HCT116 (cell line): ENCODE measurements around the gene VASH2. TPM values are rescaled to one million over a fixed set of nuclear protein-coding genes. Genes with fewer than 3 reads are reported as not detected.

Experiments used
- ATAC-seq: fragments of 200-7000 bp; cut with Tn5 transposase; 2 replicates; pipeline ENCODE4 v1.9.1; 2020; ENCODE audit warnings: mild to moderate bottlenecking, moderate library complexity
- BruUV-seq: library from RNA; stranded (reverse); fragments of 400-500 nt; replicated peaks from 2 replicates; lab custom pipeline; 2021; lab: Mats Ljungman, UMichigan
- CTCF ChIA-PET: fragments of 300-600 bp; sonication (Branson Sonifier 250); formaldehyde crosslinking; loops from one replicate; lab custom pipeline; 2021; ENCODE audit warnings: antibody characterized with exemption; lab: Charles Lee
- POLR2A ChIA-PET: fragments of 300-600, 350-600 bp; sonication (Branson Sonifier 250); formaldehyde crosslinking; loops from one replicate; lab custom pipeline; 2021; ENCODE audit warnings: antibody characterized with exemption; lab: Charles Lee
- RAD21 ChIA-PET, 2 experiments: fragments of 300-600 bp; sonication (Branson Sonifier 250); formaldehyde crosslinking; loops; one replicate each; lab custom pipeline; 2023; ENCODE audit warnings: low total read pairs in 2 of 2; ENCODE audit not compliant: uncharacterized antibody in 2 of 2, unreplicated experiment in 2 of 2, low non-redundant PET in 1 of 2; lab: Charles Lee
- DNase-seq: peaks from one replicate; pipeline ENCODE4 v3.0.0-alpha.2; 2010; ENCODE audit warnings: low read depth, low spot score
- H2AFZ ChIP-seq: fragments of 200-600 bp; shearing (Covaris generic), sonication (generic); 2 replicates; pipeline ENCODE4 v1.6.1; 2017; ENCODE audit warnings: low read depth, mixed run types, mixed read lengths, antibody characterized with exemption, low read length; ENCODE audit not compliant: poor library complexity, severe bottlenecking
- H3K27ac ChIP-seq: 2 replicates; pipeline ENCODE4 v1.5.1; 2012; ENCODE audit warnings: low read depth, low read length
- H3K27me3 ChIP-seq: fragments of 200-600 bp; sonication (generic); 2 replicates; pipeline ENCODE4 v1.6.1; 2016; ENCODE audit warnings: mixed run types, low read length, mixed read lengths; ENCODE audit not compliant: insufficient read depth
- H3K36me3 ChIP-seq, 2 experiments: fragments of 200-500 bp in 1 of 2; fragments of 200-600 bp in 1 of 2; sonication (Bioruptor generic) in 1 of 2; sonication (generic) in 1 of 2; 2 replicates each; pipeline versions ENCODE4 v1.5.1 to v1.6.1; 2014 to 2016; ENCODE audit warnings: low read length in 2 of 2, inconsistent platforms in 1 of 2, mixed read lengths in 1 of 2, mixed run types in 1 of 2; ENCODE audit not compliant: insufficient read depth in 2 of 2, control insufficient read depth in 1 of 2
- H3K4me1 ChIP-seq, 2 experiments: fragments of 200-600 bp in 1 of 2; sonication (generic) in 1 of 2; 2 replicates each; pipeline versions ENCODE4 v1.5.1 to v1.6.1; 2012 to 2017; ENCODE audit warnings: low read length in 2 of 2, inconsistent platforms in 1 of 2, mild to moderate bottlenecking in 1 of 2, mixed read lengths in 1 of 2, mixed run types in 1 of 2, moderate library complexity in 1 of 2; ENCODE audit not compliant: insufficient read depth in 2 of 2, control insufficient read depth in 1 of 2
- H3K4me2 ChIP-seq: fragments of 200-600 bp; sonication (generic); 2 replicates; pipeline ENCODE4 v1.6.1; 2017; ENCODE audit warnings: mixed run types, low read length, mixed read lengths
- H3K4me3 ChIP-seq, 2 experiments: fragments of 200-600 bp in 1 of 2; sonication (generic) in 1 of 2; replicated peaks in 1 of 2; 2 replicates each; pipeline ENCODE4 v1.5.1; 2011 to 2016; ENCODE audit warnings: low read length in 2 of 2, control low read depth in 1 of 2, low read depth in 1 of 2, mild to moderate bottlenecking in 1 of 2, mixed read lengths in 1 of 2, mixed run types in 1 of 2
- H3K79me2 ChIP-seq: fragments of 200-600 bp; sonication (generic); 2 replicates; pipeline ENCODE4 v1.6.1; 2017; ENCODE audit warnings: mild to moderate bottlenecking, mixed run types, low read length, moderate library complexity, mixed read lengths; ENCODE audit not compliant: insufficient read depth
- H3K9ac ChIP-seq: fragments of 200-600 bp; sonication (generic); 2 replicates; pipeline ENCODE4 v1.6.1; 2016; ENCODE audit warnings: low read length, mixed read lengths
- H3K9me2 ChIP-seq: fragments of 200-600 bp; sonication (generic), shearing (Covaris generic); 2 replicates; pipeline ENCODE4 v1.6.1; 2017; ENCODE audit warnings: mixed run types, mild to moderate bottlenecking, moderate library complexity; ENCODE audit not compliant: insufficient read depth
- H3K9me3 ChIP-seq, 2 experiments: fragments of 200-500 bp in 1 of 2; fragments of 200-600 bp in 1 of 2; sonication (Bioruptor generic) in 1 of 2; sonication (generic) in 1 of 2; 2 replicates each; pipeline ENCODE4 v1.6.1; 2014 to 2017; ENCODE audit warnings: low read length in 2 of 2, mixed read lengths in 2 of 2, inconsistent platforms in 1 of 2, low read depth in 1 of 2, mild to moderate bottlenecking in 1 of 2, mixed run types in 1 of 2, moderate library complexity in 1 of 2; ENCODE audit not compliant: control insufficient read depth in 1 of 2, insufficient read depth in 1 of 2
- H4K20me1 ChIP-seq: fragments of 200-600 bp; sonication (generic), shearing (Covaris generic); 2 replicates; pipeline ENCODE4 v1.6.1; 2017; ENCODE audit warnings: mixed run types, mild to moderate bottlenecking, moderate library complexity; ENCODE audit not compliant: insufficient read depth
- CBX3 ChIP-seq: IDR thresholded peaks from 2 replicates; pipeline ENCODE4 v1.6.1; 2012; ENCODE audit warnings: low read depth
- CEBPB ChIP-seq: IDR thresholded peaks from 2 replicates; pipeline ENCODE4 v1.6.1; 2012; ENCODE audit warnings: low read depth
- EGR1 ChIP-seq: IDR thresholded peaks from 2 replicates; pipeline ENCODE4 v1.6.1; 2012; ENCODE audit warnings: low read depth
- ELF1 ChIP-seq: IDR thresholded peaks from 2 replicates; pipeline ENCODE4 v1.6.1; 2012; ENCODE audit warnings: low read depth, borderline replicate concordance
- EZH2phosphoT487 ChIP-seq: fragments of 200-600 bp; IDR thresholded peaks from 2 replicates; pipeline ENCODE4 v1.6.1; 2018; ENCODE audit warnings: antibody characterized with exemption, borderline replicate concordance
- FOSL1 ChIP-seq: IDR thresholded peaks from 2 replicates; pipeline ENCODE4 v1.6.1; 2012; ENCODE audit warnings: low read depth
- POLR2AphosphoS5 ChIP-seq: IDR thresholded peaks from 2 replicates; pipeline ENCODE4 v1.6.1; 2011; ENCODE audit warnings: mild to moderate bottlenecking, low read depth, low read length, moderate library complexity
- REST ChIP-seq: IDR thresholded peaks from 2 replicates; pipeline ENCODE4 v1.6.1; 2012; ENCODE audit warnings: low read depth
- SIN3A ChIP-seq: IDR thresholded peaks from 2 replicates; pipeline ENCODE4 v1.6.1; 2012; ENCODE audit warnings: low read depth
- SP1 ChIP-seq: IDR thresholded peaks from 2 replicates; pipeline ENCODE4 v1.6.1; 2012; ENCODE audit warnings: low read depth
- SRF ChIP-seq: IDR thresholded peaks from 2 replicates; pipeline ENCODE4 v1.6.1; 2012; ENCODE audit warnings: low read depth
- TCF7L2 ChIP-seq: IDR thresholded peaks from 2 replicates; pipeline ENCODE4 v1.7.0; 2011; ENCODE audit warnings: borderline replicate concordance, inconsistent platforms; ENCODE audit not compliant: insufficient read depth, insufficient read length; ENCODE audit errors: extremely low read depth
- YY1 ChIP-seq: IDR thresholded peaks from 2 replicates; pipeline ENCODE4 v1.6.1; 2011; ENCODE audit warnings: low read length, low read depth, moderate library complexity, mild to moderate bottlenecking; ENCODE audit not compliant: insufficient replicate concordance; ENCODE audit errors: extremely low read depth
- intact Hi-C: fragments of 100-400 bp; cut with micrococcal nuclease; formaldehyde crosslinking; loops from 2 replicates; pipeline ENCODE4 v1.10.0; 2022
- total RNA-seq: library from RNA; stranded (reverse); gene quantifications from one replicate; pipeline ENCODE4 v1.2.1, GENCODE V29; 2021; ENCODE audit not compliant: unreplicated experiment
- TF ChIP-seq, protein P1 (sequence below), 3 experiments: fragments of 200-600 bp in 1 of 3; sonication (generic) in 1 of 3; IDR thresholded peaks in 2 of 3; conservative IDR thresholded peaks in 1 of 3; 2 replicates each; pipeline ENCODE4 v1.5.1; 2012 to 2017; ENCODE audit warnings: low read depth in 2 of 3, low read length in 2 of 3, antibody characterized with exemption in 1 of 3, borderline replicate concordance in 1 of 3, control low read depth in 1 of 3, mild to moderate bottlenecking in 1 of 3, mixed read lengths in 1 of 3, mixed run types in 1 of 3, moderate library complexity in 1 of 3; ENCODE audit not compliant: insufficient read depth in 1 of 3
- TF ChIP-seq, protein P2 (sequence below): IDR thresholded peaks from 2 replicates; pipeline ENCODE4 v1.6.1; 2012

The VASH2 gene
- total RNA-seq, 1 experiment from 2014 or later = 5.7 TPM

DNA sequence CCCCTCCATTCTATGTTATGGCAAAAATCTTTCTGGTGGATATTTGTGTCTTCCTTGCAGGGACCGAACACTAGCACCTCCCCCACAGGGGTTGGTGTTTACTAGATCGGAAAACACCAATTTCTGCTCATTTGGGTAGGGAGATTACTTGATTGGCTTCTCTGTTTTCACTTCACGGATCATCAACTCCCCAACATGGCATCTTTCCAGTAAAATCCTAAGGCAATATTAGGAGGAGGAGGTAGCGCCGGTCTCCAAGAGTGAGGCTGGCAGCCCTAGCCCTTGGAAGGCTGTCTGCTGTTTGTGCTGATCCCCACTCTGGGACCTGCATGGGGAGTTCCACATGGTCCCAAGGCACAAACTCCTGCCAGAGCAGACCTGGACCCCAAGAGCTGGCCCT lies 12.2 kb downstream of the VASH2 start:
- no peak overlapping the region for H3K27ac ChIP-seq
- H4K20me1 ChIP-seq = no peaks in the 10 kb centered on the region
- H3K4me3 ChIP-seq = no peak overlapping the region
- POLR2A ChIA-PET = no interaction called here
- no peaks in the 10 kb centered on the region for H3K9me2 ChIP-seq
- H3K79me2 ChIP-seq = no peaks in the 10 kb centered on the region
- H3K4me1 ChIP-seq = peaks cover 0 to 1% of the 10 kb centered on the region in 2 experiments; a peak in 2 of 4 replicates
- no peaks in the 10 kb centered on the region for H3K9me3 ChIP-seq
- ATAC-seq = no peak
- no peaks in the 10 kb centered on the region for H3K36me3 ChIP-seq
- CTCF ChIA-PET = no interaction called here
- H2AFZ ChIP-seq = no peak overlapping the region
- DNase-seq = no peak
- TF ChIP-seq EZH2phosphoT487 = no peak
- TF ChIP-seq REST = no peak
- TF ChIP-seq FOSL1 = no peak
- no peak for TF ChIP-seq YY1
- no peak for TF ChIP-seq SP1
- no peak for TF ChIP-seq CBX3
- no peak for TF ChIP-seq ELF1
- no peak for TF ChIP-seq TCF7L2
- TF ChIP-seq POLR2AphosphoS5 = no peak
- no peak for TF ChIP-seq EGR1
- no peak for TF ChIP-seq SRF
- TF ChIP-seq, protein P1, sequence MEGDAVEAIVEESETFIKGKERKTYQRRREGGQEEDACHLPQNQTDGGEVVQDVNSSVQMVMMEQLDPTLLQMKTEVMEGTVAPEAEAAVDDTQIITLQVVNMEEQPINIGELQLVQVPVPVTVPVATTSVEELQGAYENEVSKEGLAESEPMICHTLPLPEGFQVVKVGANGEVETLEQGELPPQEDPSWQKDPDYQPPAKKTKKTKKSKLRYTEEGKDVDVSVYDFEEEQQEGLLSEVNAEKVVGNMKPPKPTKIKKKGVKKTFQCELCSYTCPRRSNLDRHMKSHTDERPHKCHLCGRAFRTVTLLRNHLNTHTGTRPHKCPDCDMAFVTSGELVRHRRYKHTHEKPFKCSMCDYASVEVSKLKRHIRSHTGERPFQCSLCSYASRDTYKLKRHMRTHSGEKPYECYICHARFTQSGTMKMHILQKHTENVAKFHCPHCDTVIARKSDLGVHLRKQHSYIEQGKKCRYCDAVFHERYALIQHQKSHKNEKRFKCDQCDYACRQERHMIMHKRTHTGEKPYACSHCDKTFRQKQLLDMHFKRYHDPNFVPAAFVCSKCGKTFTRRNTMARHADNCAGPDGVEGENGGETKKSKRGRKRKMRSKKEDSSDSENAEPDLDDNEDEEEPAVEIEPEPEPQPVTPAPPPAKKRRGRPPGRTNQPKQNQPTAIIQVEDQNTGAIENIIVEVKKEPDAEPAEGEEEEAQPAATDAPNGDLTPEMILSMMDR (IDR thresholded peaks at IDR 0.05 in 2 of 3, conservative IDR thresholded peaks at IDR 0.05 in 1 of 3; ENCODE audit: borderline replicate concordance in 1 of 3, insufficient read depth in 1 of 3, low read depth in 2 of 3, low read length in 2 of 3) = no peak
- TF ChIP-seq CEBPB = no peak
- TF ChIP-seq SIN3A = no peak
- TF ChIP-seq, protein P2, sequence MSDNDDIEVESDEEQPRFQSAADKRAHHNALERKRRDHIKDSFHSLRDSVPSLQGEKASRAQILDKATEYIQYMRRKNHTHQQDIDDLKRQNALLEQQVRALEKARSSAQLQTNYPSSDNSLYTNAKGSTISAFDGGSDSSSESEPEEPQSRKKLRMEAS = no peak
- H3K27me3 ChIP-seq = no peaks in the 10 kb centered on the region
- intact Hi-C loops = no loop called here
- BruUV-seq = no TSS peak
- RAD21 ChIA-PET = no interaction called here
- no peak overlapping the region for H3K9ac ChIP-seq
- H3K4me2 ChIP-seq = no peak overlapping the region
